HL-60 (cell line): ENCODE results near the gene SPAG7.

Experiments
- CTCF ChIP-seq: IDR thresholded peaks from one replicate; pipeline ENCODE4 v1.5.1; 2011; ENCODE audit warnings: low read length, control low read depth, inconsistent platforms; ENCODE audit not compliant: insufficient read depth
- GABPA ChIP-seq: IDR thresholded peaks from 2 replicates; pipeline ENCODE4 v1.6.1; 2012; ENCODE audit warnings: low read depth
- POLR2AphosphoS5 ChIP-seq: IDR thresholded peaks from 2 replicates; pipeline ENCODE4 v1.6.1; 2012; ENCODE audit warnings: low read depth
- TF ChIP-seq, protein P1 (sequence below): IDR thresholded peaks from 2 replicates; pipeline ENCODE4 v1.6.1; 2012; ENCODE audit warnings: low read depth; ENCODE audit not compliant: insufficient replicate concordance

DNA sequence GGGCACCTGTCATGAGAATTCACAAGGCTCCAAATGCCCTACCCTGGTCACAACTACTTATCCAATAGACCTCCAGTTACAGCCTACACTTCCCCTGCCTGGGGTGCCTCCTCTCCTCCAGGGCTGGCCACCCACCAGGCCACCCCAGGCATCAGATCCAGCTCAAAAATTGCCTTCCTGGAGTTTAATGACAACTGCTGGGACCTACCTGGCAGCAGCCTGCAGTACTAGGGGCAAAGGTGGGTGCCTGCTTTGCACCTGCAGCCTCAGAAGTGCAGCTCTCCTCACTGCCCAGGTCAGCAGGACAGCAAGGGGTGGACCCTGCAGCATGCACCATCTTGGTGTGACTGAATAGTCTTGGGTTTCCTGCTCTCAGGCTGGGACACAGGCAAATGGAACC is 32.0 kb downstream of the SPAG7 start:
- no peak for TF ChIP-seq CTCF
- no peak for TF ChIP-seq POLR2AphosphoS5
- no peak for TF ChIP-seq GABPA
- TF ChIP-seq, protein P1, sequence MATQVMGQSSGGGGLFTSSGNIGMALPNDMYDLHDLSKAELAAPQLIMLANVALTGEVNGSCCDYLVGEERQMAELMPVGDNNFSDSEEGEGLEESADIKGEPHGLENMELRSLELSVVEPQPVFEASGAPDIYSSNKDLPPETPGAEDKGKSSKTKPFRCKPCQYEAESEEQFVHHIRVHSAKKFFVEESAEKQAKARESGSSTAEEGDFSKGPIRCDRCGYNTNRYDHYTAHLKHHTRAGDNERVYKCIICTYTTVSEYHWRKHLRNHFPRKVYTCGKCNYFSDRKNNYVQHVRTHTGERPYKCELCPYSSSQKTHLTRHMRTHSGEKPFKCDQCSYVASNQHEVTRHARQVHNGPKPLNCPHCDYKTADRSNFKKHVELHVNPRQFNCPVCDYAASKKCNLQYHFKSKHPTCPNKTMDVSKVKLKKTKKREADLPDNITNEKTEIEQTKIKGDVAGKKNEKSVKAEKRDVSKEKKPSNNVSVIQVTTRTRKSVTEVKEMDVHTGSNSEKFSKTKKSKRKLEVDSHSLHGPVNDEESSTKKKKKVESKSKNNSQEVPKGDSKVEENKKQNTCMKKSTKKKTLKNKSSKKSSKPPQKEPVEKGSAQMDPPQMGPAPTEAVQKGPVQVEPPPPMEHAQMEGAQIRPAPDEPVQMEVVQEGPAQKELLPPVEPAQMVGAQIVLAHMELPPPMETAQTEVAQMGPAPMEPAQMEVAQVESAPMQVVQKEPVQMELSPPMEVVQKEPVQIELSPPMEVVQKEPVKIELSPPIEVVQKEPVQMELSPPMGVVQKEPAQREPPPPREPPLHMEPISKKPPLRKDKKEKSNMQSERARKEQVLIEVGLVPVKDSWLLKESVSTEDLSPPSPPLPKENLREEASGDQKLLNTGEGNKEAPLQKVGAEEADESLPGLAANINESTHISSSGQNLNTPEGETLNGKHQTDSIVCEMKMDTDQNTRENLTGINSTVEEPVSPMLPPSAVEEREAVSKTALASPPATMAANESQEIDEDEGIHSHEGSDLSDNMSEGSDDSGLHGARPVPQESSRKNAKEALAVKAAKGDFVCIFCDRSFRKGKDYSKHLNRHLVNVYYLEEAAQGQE = no peak
